K562 (cell line): ENCODE results near the gene CFAP251. TPM values are rescaled to one million over a fixed set of nuclear protein-coding genes. Genes with fewer than 3 reads are reported as not detected.

ENCODE experiments used
- ATAC-seq: fragments of 200-7000 bp; cut with Tn5 transposase; 3 replicates; pipeline ENCODE4 v1.9.1; 2020; ENCODE audit warnings: moderate library complexity
- BruUV-seq: library from RNA; stranded (reverse); fragments of 400-500 nt; replicated peaks from 2 replicates; lab custom pipeline; 2021; lab: Mats Ljungman, UMichigan
- CTCF ChIA-PET: fragments of 300-600 bp; formaldehyde crosslinking; extraction: SDS; loops from one replicate; lab custom pipeline; 2021; ENCODE audit warnings: low intra/inter-chr PET ratio; lab: Yijun Ruan, JAX
- POLR2A ChIA-PET: fragments of 300-600, 350-650 bp; sonication (Branson Sonifier 250); formaldehyde crosslinking; extraction: SDS; loops from one replicate; lab custom pipeline; 2021; ENCODE audit warnings: antibody characterized with exemption, inconsistent platforms; lab: Yijun Ruan, JAX
- DNase-seq, 4 experiments: peaks; one replicate each; pipeline versions ENCODE4 v3.0.0 to v3.0.0-alpha.2; 2011 to 2018; ENCODE audit warnings: low spot score in 3 of 4, mixed read lengths in 3 of 4; ENCODE audit errors: extremely low read depth in 1 of 4
- FAIRE-seq: peaks from 2 replicates; lab custom pipeline; 2011; peaks lifted over from hg19 to GRCh38; lab: Jason Lieb, UNC
- H2AFZ ChIP-seq: 2 replicates; pipeline ENCODE4 v1.6.0; 2011; ENCODE audit warnings: low read depth, low read length, control low read depth, inconsistent platforms
- H3K27ac ChIP-seq: fragments of 200-600 bp; 3 replicates; pipeline ENCODE4 v1.8.0; 2011; ENCODE audit warnings: low read depth, mild to moderate bottlenecking, control low read depth, inconsistent platforms, low read length, moderate library complexity, mixed read lengths; ENCODE audit errors: extremely low read depth
- H3K27me3 ChIP-seq, 2 experiments: fragments of 300-600 bp in 1 of 2; 2 replicates in 1 of 2; 3 replicates in 1 of 2; pipeline versions ENCODE4 v1.6.0 to v1.8.0; 2011; ENCODE audit warnings: inconsistent platforms in 2 of 2, low read length in 2 of 2, mild to moderate bottlenecking in 1 of 2, mixed read lengths in 1 of 2, moderate library complexity in 1 of 2; ENCODE audit not compliant: control insufficient read depth in 2 of 2, insufficient read depth in 2 of 2
- H3K36me3 ChIP-seq: fragments of 300-600 bp; 3 replicates; pipeline ENCODE4 v1.8.0; 2011; ENCODE audit warnings: mild to moderate bottlenecking, low read length, inconsistent platforms; ENCODE audit not compliant: control insufficient read depth, insufficient read depth
- H3K4me1 ChIP-seq, 2 experiments: fragments of 200-600 bp in 1 of 2; replicated peaks in 1 of 2; 2 replicates in 1 of 2; 3 replicates in 1 of 2; pipeline versions ENCODE4 v1.5.1 to v1.8.0; 2011; ENCODE audit warnings: inconsistent platforms in 2 of 2, low read length in 2 of 2, mild to moderate bottlenecking in 1 of 2, mixed read lengths in 1 of 2, moderate library complexity in 1 of 2; ENCODE audit not compliant: control insufficient read depth in 2 of 2, insufficient read depth in 2 of 2
- H3K4me2 ChIP-seq: 2 replicates; pipeline ENCODE4 v1.6.1; 2011; ENCODE audit warnings: low read length, control low read depth, inconsistent platforms, mixed read lengths; ENCODE audit not compliant: insufficient read depth
- H3K4me3 ChIP-seq: fragments of 200-600 bp; sonication (generic), shearing (Covaris generic); 2 replicates; pipeline ENCODE4 v1.5.1; 2016; ENCODE audit warnings: control low read depth, inconsistent platforms
- H3K79me2 ChIP-seq: fragments of 200-600 bp; 3 replicates; pipeline ENCODE4 v1.8.0; 2011; ENCODE audit warnings: low read length, inconsistent platforms; ENCODE audit not compliant: control insufficient read depth, insufficient read depth
- H3K9ac ChIP-seq, 2 experiments: 2 replicates each; pipeline versions ENCODE4 v1.6.0 to v1.6.1; 2011; ENCODE audit warnings: low read depth in 2 of 2, low read length in 2 of 2, control low read depth in 1 of 2, inconsistent platforms in 1 of 2, mild to moderate bottlenecking in 1 of 2, mixed read lengths in 1 of 2; ENCODE audit not compliant: insufficient read depth in 1 of 2
- H3K9me1 ChIP-seq: one replicate; pipeline ENCODE4 v1.6.0; 2011; ENCODE audit warnings: inconsistent platforms, mild to moderate bottlenecking, low read length, moderate library complexity; ENCODE audit not compliant: control insufficient read depth, insufficient read depth
- H3K9me3 ChIP-seq: replicated peaks from 2 replicates; pipeline ENCODE4 v1.5.1; 2011; ENCODE audit warnings: low read depth, low read length, inconsistent platforms; ENCODE audit not compliant: control insufficient read depth, insufficient read depth
- H4K20me1 ChIP-seq: replicated peaks from 2 replicates; pipeline ENCODE4 v1.6.1; 2011; ENCODE audit warnings: low read length, inconsistent platforms, mixed read lengths; ENCODE audit not compliant: control insufficient read depth, insufficient read depth
- BCOR ChIP-seq: fragments of 450-650 bp; IDR thresholded peaks from 2 replicates; pipeline ENCODE4 v1.6.1; 2016
- MEIS2 ChIP-seq: fragments of 450-650 bp; IDR thresholded peaks from 2 replicates; pipeline ENCODE4 v1.6.1; 2014; ENCODE audit warnings: mild to moderate bottlenecking; ENCODE audit not compliant: partially characterized antibody
- PBX2 ChIP-seq, 2 experiments: IDR thresholded peaks in 1 of 2; conservative IDR thresholded peaks in 1 of 2; 2 replicates each; pipeline ENCODE4 v1.6.1; 2016; ENCODE audit warnings: low read depth in 2 of 2, mild to moderate bottlenecking in 1 of 2, missing compliant biosample characterization in 1 of 2, missing genetic modification characterization in 1 of 2, moderate library complexity in 1 of 2
- WGBS: fragments of 100-300 bp; shearing (Covaris generic); methylation state at CpG from one replicate; pipeline ENCODE4 v1.1.6; 2016; ENCODE audit warnings: low coverage, mixed read lengths; ENCODE audit not compliant: insufficient coverage; ENCODE audit errors: missing lambda C conversion rate; 5-methylcytosine and 5-hydroxymethylcytosine counted together
- in situ Hi-C: fragments of 300-500 bp; cut with MboI; formaldehyde crosslinking; loops from 4 replicates; pipeline ENCODE4 v1.15.0; 2018; ENCODE audit warnings: inconsistent platforms, mixed read lengths
- intact Hi-C: fragments of 100-400 bp; cut with micrococcal nuclease; formaldehyde crosslinking; loops from 2 replicates; pipeline ENCODE4 v1.14.2; 2022
- polyA plus RNA-seq, 8 experiments: library from polyadenylated mRNA; depleted of rRNA in 4 of 8; stranded (reverse) in 5 of 8; unstranded in 3 of 8; fragments of >200 nt; fragmentation: Nextera tagmentation in 2 of 8; fragmentation: Illumina TruSeq in 1 of 8; extraction: Ambion mirVana in 2 of 8; extraction: Trizol in 1 of 8; gene quantifications; 2 replicates each; pipeline versions ENCODE4 v1.2.1 to v1.2.3, GENCODE V29; 2011 to 2014; ENCODE audit warnings: inconsistent platforms in 1 of 8, missing spikeins in 1 of 8
- total RNA-seq, 7 experiments: library from RNA; depleted of rRNA in 6 of 7; stranded (reverse); fragments of >200 nt in 6 of 7; fragmentation: Illumina TruSeq in 2 of 7; extraction: Trizol in 2 of 7; gene quantifications; 2 replicates each; pipeline versions ENCODE4 v1.2.1 to v1.2.3, GENCODE V29; 2011 to 2021; ENCODE audit warnings: low replicate concordance in 1 of 7

CFAP251 gene
- total and polyA plus RNA-seq, 9 of the 15 experiments (the other 6 are each of a cell fraction or from before 2014, with no cell fraction given): 16.6 to 31.0 (median 19.1) TPM

- no peak for DNase-seq
- Histone ChIP-seq H4K20me1 (no peaks in the 10 kb centered on the region), H3K4me2 (peak overlapping the region; percentile 23; the same call in 1 of the 2 replicates), H3K79me2 (no peaks in the 10 kb centered on the region), H3K36me3 (peaks cover 6% of the 10 kb centered on the region; the same call in 1 of the 3 replicates), H3K4me3 (no peak overlapping the region), H3K27ac (peak overlapping the region; percentile 41; the same call in 2 of the 3 replicates), H3K27me3 (no peaks in the 10 kb centered on the region), H2AFZ (peak overlapping the region; percentile 80), H3K9me3 (no peaks in the 10 kb centered on the region), H3K4me1 (peaks cover 12 to 15% of the 10 kb centered on the region in 2 experiments), H3K9ac (0 out of 4 replicates have a peak overlapping the region, but pooled peaks of 1 of the 2 experiments have one; percentile 4), H3K9me1 (no peaks in the 10 kb centered on the region)
- no peak for TF ChIP-seq PBX2 (CRISPR knock-in tag; IDR thresholded peaks at IDR 0.05; ENCODE audit: low read depth)
- 0 out of 2 replicates have a peak, but pooled peaks have one; percentile 4 for TF ChIP-seq PBX2 (tag; conservative IDR thresholded peaks at IDR 0.05; ENCODE audit: low read depth)
- no peak for TF ChIP-seq BCOR
- TF ChIP-seq MEIS2: peak; percentile 26
- no TSS peak for BruUV-seq
- CTCF ChIA-PET: interaction anchor here (0.6 kb wide), 1 partner anchor 44 kb away, joined by 3 read pairs; no protein-coding TSS in a partner anchor
- no peak for FAIRE-seq
- POLR2A ChIA-PET: interaction anchor here (0.6 to 0.7 kb wide), 2 partner anchors 37 to 47 kb away, joined by 3 read pairs; no protein-coding TSS in a partner anchor
- intact Hi-C loops: no loop called here
- in situ Hi-C loops: no loop called here
- ATAC-seq: no peak
- 30% methylated on average over 5 of the region's 5 CpGs for WGBS
Measured at GRCh38 chr12:121927813-121928212, 9.4 kb downstream of the CFAP251 start.
